GM21381 (cell line): ENCODE data around the gene EHHADH.
"Not testable (repeated sequence)": the region's sequence is repeated elsewhere in the genome, so short reads cannot be mapped to it uniquely, and the experiment has no call there.

Experiments used
- ATAC-seq: cut with Tn5 transposase; IDR thresholded peaks from one replicate; pipeline ENCODE4 v1.9.1; 2021; ENCODE audit warnings: mild to moderate bottlenecking, moderate library complexity; ENCODE audit not compliant: unreplicated experiment

Gene EHHADH

GRCh38 chr3:185253133-185253532 lies 716 bp downstream of the EHHADH start:
- ATAC-seq, result not testable (repeated sequence)

DNA sequence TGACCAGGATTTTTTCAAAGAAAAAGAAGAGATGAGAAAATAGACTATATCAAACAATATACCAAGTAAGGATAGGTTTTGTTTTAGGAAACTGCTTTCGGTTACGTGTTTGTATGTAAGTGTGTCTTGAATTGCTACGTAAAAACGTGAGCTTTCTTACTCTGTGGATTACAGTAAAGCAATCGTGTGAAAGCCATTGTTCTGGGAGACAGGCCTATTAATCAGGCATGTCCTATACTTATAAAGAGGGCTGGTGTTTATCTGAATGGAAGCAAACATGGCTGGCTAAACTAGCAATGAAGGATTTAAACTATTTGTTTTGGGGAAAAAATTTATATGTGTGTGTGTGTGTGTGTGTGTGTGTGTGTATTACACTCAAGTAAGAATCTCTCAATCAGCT lies 2.6 kb downstream of the EHHADH start:
- ATAC-seq, result no peak

- no peak for ATAC-seq
These were observed 3.2 kb downstream of the EHHADH start for GRCh38 chr3:185250653-185251052.

DNA sequence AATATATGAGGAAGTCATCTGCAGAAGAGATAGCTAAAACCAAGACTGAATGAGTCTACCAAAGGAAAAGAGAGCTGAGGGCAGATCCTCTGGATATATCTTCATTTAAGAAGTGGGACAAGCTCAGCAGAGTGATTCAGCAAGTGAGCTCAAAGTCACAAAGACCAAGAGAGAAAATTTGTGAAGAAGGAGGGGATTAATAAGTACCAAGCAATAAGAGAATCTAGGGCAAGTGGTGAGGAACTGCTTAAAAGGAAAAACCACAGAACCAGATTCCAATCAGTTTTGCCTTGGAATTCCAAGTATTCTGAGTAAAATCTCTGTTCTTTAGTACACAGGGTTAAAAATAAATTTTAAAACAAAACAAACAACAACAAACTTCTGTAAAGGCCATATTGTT lies 3.6 kb downstream of the EHHADH start:
- no peak for ATAC-seq

DNA sequence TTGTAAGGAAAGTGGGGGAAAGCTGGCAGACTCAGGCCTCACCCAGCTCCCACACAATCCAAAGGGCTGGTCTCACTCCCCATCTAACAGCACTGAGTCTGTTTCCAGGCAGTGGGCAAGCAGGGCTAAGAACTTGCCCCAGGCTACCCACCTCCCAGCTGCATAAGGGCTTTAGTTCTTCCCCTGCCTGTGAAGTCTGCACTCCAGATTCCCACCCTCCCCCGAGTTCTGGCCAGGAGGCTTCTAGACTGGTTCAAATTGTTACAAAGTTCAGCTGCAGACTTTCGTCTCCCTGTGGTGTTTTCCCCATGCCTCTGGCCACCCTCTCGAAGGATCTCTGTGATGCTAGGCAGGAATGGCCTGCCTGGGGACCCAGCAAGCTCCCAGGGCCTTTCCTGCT lies 11.2 kb downstream of the EHHADH start:
- no peak for ATAC-seq

- no peak for ATAC-seq
These were observed 16.9 kb downstream of the EHHADH start for GRCh38 chr3:185236969-185237368.

DNA sequence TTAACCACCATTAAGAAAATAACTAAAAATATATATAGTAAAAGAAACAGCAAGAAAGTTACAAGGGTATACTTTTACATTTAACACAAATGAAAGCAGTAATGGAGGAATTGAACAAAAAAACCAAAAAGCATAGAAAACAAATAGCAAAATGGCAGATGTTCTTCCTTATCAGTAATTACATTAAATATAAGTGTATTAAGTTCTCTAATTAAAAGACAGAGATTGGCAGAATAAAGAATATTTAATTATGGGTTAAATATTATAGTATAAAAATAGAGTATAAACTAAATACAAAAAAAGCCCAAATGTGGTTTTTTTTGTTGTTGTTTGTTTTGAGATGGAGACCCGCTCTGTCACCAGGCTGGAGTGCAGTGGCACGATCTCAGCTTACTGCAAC lies 20.5 kb downstream of the EHHADH start:
- no peak for ATAC-seq

DNA sequence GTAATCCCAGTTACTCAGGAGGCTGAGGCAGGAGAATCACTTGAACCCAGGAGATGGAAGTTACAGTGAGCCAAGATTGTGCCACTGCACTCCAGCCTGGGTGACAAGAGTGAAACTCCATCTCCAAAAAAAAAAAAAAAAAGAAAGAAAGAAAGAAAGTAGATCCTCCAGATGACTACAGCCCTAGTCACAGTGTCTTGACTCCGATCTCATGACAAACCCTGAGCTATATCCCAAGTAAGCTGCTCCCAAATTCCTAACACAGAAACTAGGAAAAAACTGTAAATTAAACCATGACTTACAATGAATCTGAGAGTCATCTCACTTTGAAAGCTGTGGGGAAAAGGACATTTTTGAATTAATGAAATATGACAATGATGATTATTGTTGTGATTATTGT lies 27.3 kb downstream of the EHHADH start:
- ATAC-seq, result not testable (repeated sequence)

DNA sequence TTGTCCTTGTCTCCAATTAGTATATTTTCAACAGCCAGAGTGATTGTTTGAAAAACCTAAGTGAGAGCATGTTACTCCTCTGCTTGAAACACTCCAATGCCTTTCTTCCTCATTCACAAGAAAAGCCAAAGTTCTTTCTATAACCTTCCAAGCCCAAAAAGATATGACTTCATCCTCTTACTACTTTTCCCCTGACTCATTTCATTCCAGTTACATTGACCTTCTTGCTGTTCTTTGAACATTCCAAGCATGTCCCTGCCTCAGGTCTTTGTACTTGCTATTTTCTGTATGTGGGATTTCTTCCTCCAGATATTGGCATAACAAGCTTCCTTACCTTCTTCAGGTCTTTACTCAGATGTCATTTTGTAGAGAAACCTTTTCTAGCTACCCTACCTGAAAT lies 28.3 kb downstream of the EHHADH start:
- no peak for ATAC-seq

DNA sequence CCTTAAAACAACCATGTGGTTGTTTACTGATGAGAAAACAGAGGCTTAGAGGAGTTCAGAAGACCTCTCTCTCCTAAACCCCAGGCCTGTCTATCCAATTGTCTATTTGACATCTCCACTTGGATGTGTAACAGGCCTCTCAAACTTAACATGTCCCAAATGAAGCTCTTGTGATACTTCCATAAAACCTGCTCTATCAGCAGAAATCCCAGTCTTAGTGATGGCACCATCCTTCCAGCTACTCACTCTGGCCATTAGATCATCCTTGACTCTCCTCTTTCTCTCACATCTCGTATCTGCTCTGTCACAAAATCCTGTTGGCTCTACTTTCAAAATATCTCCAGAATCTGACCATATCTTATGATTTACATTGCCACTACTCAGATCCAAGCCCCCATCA lies 28.8 kb downstream of the EHHADH start:
- no peak for ATAC-seq

DNA sequence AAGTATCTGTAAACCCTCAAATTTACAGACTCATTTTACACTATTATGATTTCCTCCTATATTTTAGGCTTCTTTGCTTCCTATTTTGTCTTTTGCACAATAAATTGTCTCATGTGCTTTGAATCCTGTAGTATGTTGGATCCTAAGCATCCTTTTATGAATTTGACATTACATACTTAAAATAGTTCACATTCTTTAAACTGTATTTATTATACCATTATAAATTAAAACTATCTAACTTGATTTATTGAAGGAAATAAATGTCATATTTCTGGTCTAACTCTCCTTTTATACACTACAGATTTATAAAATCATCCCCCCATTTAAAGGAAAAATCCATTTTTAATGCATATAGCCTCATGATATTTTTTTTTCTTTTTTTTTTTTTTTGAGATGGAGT lies 32.6 kb downstream of the EHHADH start:
- no peak for ATAC-seq

- no peak for ATAC-seq
These were observed 37.3 kb downstream of the EHHADH start for GRCh38 chr3:185216607-185216958.

DNA sequence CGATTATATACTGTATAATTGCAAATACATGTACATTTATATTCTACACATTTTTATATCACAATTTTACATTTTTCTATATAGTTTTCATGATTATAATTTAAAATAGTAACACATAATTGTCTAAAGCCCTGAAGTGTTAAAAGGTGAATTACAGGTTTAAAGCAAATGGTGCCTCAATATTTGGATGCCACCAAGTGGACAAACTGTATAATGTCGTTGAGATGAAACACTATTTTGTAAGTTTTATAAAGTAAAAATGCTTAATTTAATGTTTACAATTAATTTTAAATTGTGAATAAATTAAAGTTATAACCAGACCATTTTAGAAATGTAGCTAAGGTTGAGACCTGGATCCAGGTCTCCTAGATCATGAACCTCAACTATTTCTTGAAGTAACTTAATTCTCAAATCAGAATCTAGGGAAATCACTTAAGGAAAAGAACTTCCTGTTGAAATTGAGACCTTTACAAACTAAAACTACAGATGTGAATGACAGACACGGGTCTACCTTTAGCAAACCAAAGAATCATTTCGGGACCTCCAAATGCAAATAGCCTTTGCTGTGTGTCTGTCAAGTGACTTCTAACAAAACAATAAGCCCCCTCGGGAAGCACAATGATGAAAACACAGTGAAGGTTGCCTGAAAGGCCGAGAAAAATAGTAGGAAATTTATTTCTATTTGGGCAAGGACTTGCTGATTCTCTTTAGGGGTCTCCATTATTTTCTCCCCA lies 37.8 kb downstream of the EHHADH start:
- ATAC-seq, result no peak

GRCh38 chr3:185212559-185212958 lies 41.3 kb downstream of the EHHADH start:
- ATAC-seq, result no peak

DNA sequence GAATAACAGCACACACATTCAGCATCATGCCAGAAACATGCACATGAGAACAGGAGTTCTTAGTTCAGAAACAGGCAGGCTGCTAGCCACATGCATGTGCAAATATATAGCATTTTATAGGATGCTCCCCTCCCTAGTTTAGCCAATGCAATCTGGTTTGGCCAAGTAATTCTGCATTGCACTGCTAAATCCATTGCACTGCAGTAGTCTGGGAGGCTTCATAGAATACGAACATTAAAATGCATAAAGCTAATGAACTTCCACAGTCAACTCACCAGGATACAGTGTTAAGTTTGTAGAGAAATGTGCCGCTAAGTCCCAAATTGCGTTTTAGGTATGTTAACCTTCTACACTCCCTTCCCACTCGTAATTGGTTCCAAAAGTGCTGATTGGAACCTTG lies 41.8 kb downstream of the EHHADH start:
- no peak for ATAC-seq

DNA sequence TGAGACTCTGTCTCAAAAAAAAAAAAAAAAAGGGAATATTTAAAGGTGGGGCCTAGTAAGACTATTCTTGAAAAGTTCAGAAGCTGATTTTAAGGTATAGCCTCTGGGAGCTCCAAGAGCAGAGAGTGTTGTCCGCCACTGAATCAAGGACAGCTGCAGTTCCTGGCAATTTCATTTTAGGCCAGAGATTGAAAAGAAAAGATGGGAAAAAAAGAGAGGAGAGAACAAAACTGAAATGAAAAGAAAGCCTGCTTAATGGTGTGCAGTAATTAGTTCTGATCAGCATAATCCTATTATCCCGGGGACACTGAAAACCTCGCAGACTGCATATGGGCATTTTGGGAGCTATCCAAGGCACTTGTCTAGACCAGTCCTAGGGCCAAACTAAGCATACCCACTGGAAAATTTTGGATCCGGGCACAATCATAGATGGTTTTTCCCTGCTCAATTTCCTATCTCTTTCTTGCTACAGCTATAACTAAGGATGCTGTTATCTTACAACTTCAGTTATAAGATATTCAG lies 43.2 kb downstream of the EHHADH start:
- no peak for ATAC-seq

DNA sequence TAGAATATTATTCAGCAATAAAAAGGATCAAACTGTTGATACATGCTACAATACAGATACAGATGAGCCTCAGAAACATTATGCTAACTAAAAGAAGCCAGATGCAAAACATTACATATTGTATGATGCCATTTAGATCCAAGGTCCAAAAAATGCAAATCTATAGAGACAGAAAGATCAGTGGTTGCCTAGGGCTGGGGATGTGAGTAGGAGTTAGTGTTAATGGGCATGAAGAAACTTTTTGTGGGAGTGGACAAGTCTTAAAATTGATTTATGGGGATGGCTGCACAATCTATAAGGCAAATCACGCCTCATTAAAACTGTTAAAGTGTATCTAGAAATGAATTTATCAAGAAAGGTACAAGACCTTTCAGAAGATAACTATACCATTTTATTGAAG lies 45.0 kb downstream of the EHHADH start:
- no peak for ATAC-seq

GRCh38 chr3:185207931-185208746 lies 45.7 kb downstream of the EHHADH start:
- ATAC-seq, result peak; percentile 97

DNA sequence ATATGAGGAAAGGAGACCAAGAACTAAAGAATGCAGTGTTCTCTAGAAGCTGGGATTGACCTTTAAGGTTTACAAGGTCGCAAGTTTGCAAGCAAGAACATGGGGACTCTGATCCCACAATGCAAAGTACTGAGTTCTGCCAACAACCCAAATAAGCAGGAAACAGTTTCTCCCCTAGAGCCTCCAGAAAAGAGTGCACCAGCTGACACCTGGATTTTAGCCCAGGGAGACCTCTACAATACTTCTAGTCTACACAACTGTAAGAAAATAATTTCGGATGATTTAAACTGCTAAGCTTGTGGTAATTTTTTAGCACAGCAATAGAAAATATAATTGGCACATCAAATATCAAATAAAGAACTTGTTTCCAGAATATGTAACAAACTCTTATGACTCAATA lies 46.4 kb downstream of the EHHADH start:
- no peak for ATAC-seq

DNA sequence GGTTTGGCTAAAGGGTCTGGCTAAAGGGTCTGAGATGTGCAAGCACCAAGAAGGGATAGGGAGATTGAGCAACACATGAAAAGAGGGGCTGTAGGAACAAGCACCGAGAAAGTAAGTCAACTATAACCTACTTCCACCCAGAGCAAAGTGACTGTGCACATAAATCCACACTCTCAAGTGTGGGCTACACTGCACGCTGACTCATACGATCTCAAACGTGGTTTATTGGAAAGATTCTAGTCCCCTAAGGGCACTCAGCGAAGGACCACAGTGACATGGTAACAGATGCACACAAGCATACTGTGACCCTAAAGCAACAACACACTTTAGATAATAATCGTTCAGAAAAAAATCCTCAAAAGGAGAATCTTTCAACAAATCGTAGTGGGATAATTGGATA lies 48.0 kb downstream of the EHHADH start:
- ATAC-seq, result no peak

GRCh38 chr3:185204894-185205293 lies 49.0 kb downstream of the EHHADH start:
- no peak for ATAC-seq

GRCh38 chr3:185200639-185201038 lies 53.2 kb downstream of the EHHADH start:
- no peak for ATAC-seq
